Measurements from ENCODE around the gene C6orf132. TPM values are rescaled to one million over a fixed set of nuclear protein-coding genes. Genes with fewer than 3 reads are reported as not detected.

The C6orf132 gene
- total and polyA plus RNA-seq, 2 experiments from 2014 or later, result 22.2 to 40.9 TPM

GRCh38 chr6:42125231-42125630 lies 17.2 kb downstream of the C6orf132 start:
- Mint-ChIP-seq H3K36me3 (ENCODE audit: low read depth) (peaks cover 80% of the 10 kb centered on the region), H3K4me1 (peaks cover 3% of the 10 kb centered on the region; the same call in 1 of the 3 replicates), H3K27me3 (ENCODE audit: insufficient read depth, low read depth, poor library complexity) (peaks cover 17% of the 10 kb centered on the region), H3K27ac (no peak overlapping the region), H3K4me3 (no peak overlapping the region), H3K9me3 (no peaks in the 10 kb centered on the region)
- H2AFZ ChIP-seq, result no peak overlapping the region
- ATAC-seq (no peak), DNase-seq (ENCODE audit: low spot score) (no peak)
- TF ChIP-seq CTCF (conservative IDR thresholded peaks at IDR 0.05; ENCODE audit: low read depth in 2 of 2) (no peak), ETS1 (IDR thresholded peaks at IDR 0.05) (no peak), ZNF114 (CRISPR knock-in tag; IDR thresholded peaks at IDR 0.05) (no peak), EZH2 (IDR thresholded peaks at IDR 0.05; ENCODE audit: low read depth, unreplicated experiment) (no peak), STAT1 (IDR thresholded peaks at IDR 0.05; ENCODE audit: unreplicated experiment) (no peak), REST (IDR thresholded peaks at IDR 0.05; ENCODE audit: unreplicated experiment) (no peak), POLR2AphosphoS5 (IDR thresholded peaks at IDR 0.05; ENCODE audit: low read depth) (no peak), ZNF331 (CRISPR knock-in tag; IDR thresholded peaks at IDR 0.05; ENCODE audit: low read depth) (no peak), ZNF462 (CRISPR knock-in tag; IDR thresholded peaks at IDR 0.05) (no peak), EZH2phosphoT487 (IDR thresholded peaks at IDR 0.05; ENCODE audit: unreplicated experiment) (no peak), JUNB (IDR thresholded peaks at IDR 0.05; ENCODE audit: unreplicated experiment) (no peak), CREB1 (CRISPR knock-in tag; IDR thresholded peaks at IDR 0.05; ENCODE audit: low read depth) (no peak), NANOG (IDR thresholded peaks at IDR 0.05; ENCODE audit: borderline replicate concordance) (no peak)
- H3K4me2 ChIP-seq, result no peak overlapping the region
- H3K36me3 ChIP-seq (ENCODE audit: insufficient read depth), result peaks cover 25% of the 10 kb centered on the region
- no peak overlapping the region for H3K27ac ChIP-seq (ENCODE audit: low read depth)
- H3K4me1 ChIP-seq (ENCODE audit: insufficient read depth), result no peaks in the 10 kb centered on the region
- no peak overlapping the region for H3K4me3 ChIP-seq
- H3K79me2 ChIP-seq (replicated peaks; ENCODE audit: insufficient read depth), result peaks cover 11% of the 10 kb centered on the region
- no peaks in the 10 kb centered on the region for H3K9me2 ChIP-seq (ENCODE audit: insufficient read depth)
- peaks cover 11% of the 10 kb centered on the region for H4K20me1 ChIP-seq (replicated peaks; ENCODE audit: insufficient read depth)
- no peaks in the 10 kb centered on the region; the same call in 1 of the 2 replicates for H3F3A ChIP-seq (replicated peaks; ENCODE audit: low read depth)
- no peaks in the 10 kb centered on the region for H3K27me3 ChIP-seq (ENCODE audit: insufficient read depth)
